GM19397 (cell line): Measurements from ENCODE around the gene NFAT5.

ENCODE experiments used
- ATAC-seq: cut with Tn5 transposase; IDR thresholded peaks from one replicate; pipeline ENCODE4 v1.9.1; 2021; ENCODE audit warnings: mild to moderate bottlenecking, moderate library complexity; ENCODE audit not compliant: unreplicated experiment

NFAT5 gene

GRCh38 chr16:69595127-69596036, 29.6 kb downstream of the NFAT5 start:
- no peak for ATAC-seq

GRCh38 chr16:69596801-69597200, 31.0 kb downstream of the NFAT5 start:
- ATAC-seq, result no peak

- ATAC-seq, result no peak
Observed at GRCh38 chr16:69598045-69598444, 32.3 kb downstream of the NFAT5 start.

GRCh38 chr16:69599731-69600130, 34.0 kb downstream of the NFAT5 start:
- ATAC-seq, result no peak

GRCh38 chr16:69600202-69600601, 34.4 kb downstream of the NFAT5 start:
- no peak for ATAC-seq

GRCh38 chr16:69601250-69601649, 35.5 kb downstream of the NFAT5 start:
- no peak for ATAC-seq

- ATAC-seq, result no peak
Observed at GRCh38 chr16:69606985-69607384, 41.2 kb downstream of the NFAT5 start.

GRCh38 chr16:69607674-69608073, 41.9 kb downstream of the NFAT5 start:
- ATAC-seq, result no peak

- no peak for ATAC-seq
Observed at GRCh38 chr16:69610356-69610755, 44.6 kb downstream of the NFAT5 start.

- no peak for ATAC-seq
Observed at GRCh38 chr16:69611103-69611640, 45.4 kb downstream of the NFAT5 start.

- ATAC-seq, result no peak
Observed at GRCh38 chr16:69613378-69614154, 47.8 kb downstream of the NFAT5 start.

GRCh38 chr16:69615528-69615927, 49.8 kb downstream of the NFAT5 start:
- ATAC-seq, result no peak

GRCh38 chr16:69616082-69616481, 50.3 kb downstream of the NFAT5 start:
- ATAC-seq, result no peak

GRCh38 chr16:69618307-69618706, 52.5 kb downstream of the NFAT5 start:
- ATAC-seq, result no peak

- ATAC-seq, result no peak
Observed at GRCh38 chr16:69618721-69619120, 53.0 kb downstream of the NFAT5 start.

GRCh38 chr16:69619514-69619913, 53.7 kb downstream of the NFAT5 start:
- ATAC-seq, result no peak

- no peak for ATAC-seq
Observed at GRCh38 chr16:69620573-69620972, 54.8 kb downstream of the NFAT5 start.

- no peak for ATAC-seq
Observed at GRCh38 chr16:69621225-69621624, 55.5 kb downstream of the NFAT5 start.

- no peak for ATAC-seq
Observed at GRCh38 chr16:69626256-69626655, 60.5 kb downstream of the NFAT5 start.

GRCh38 chr16:69632828-69633227, 67.1 kb downstream of the NFAT5 start:
- ATAC-seq, result no peak

- no peak for ATAC-seq
Observed at GRCh38 chr16:69633375-69633774, 67.6 kb downstream of the NFAT5 start.
